Lower lobe of right lung (tissue), 2 donors: ENCODE results near the gene LSP1. TPM values are rescaled to one million over a fixed set of nuclear protein-coding genes. Genes with fewer than 3 reads are reported as not detected.

Source experiments
- ATAC-seq, 2 donors: fragments of 200-7000 bp; cut with Tn5 transposase; one replicate each; pipeline ENCODE4 v1.9.1; 2020 to 2022; ENCODE audit warnings: mild to moderate bottlenecking in 2 of 2, moderate library complexity in 2 of 2
- DNase-seq: peaks from one replicate; pipeline ENCODE4 v3.0.0-alpha.2; 2020
- H3K27ac ChIP-seq: fragments of 200-600 bp; one replicate; pipeline ENCODE4 v1.8.0; 2022
- H3K27me3 ChIP-seq: fragments of 200-600 bp; one replicate; pipeline ENCODE4 v1.8.0; 2022; ENCODE audit warnings: low read depth
- H3K36me3 ChIP-seq: fragments of 200-600 bp; one replicate; pipeline ENCODE4 v1.8.0; 2022; ENCODE audit warnings: mild to moderate bottlenecking
- H3K4me1 ChIP-seq: fragments of 200-600 bp; one replicate; pipeline ENCODE4 v1.8.0; 2022
- H3K4me3 ChIP-seq: fragments of 200-600 bp; one replicate; pipeline ENCODE4 v1.8.0; 2022; ENCODE audit warnings: mild to moderate bottlenecking
- H3K9me3 ChIP-seq: fragments of 200-600 bp; one replicate; pipeline ENCODE4 v1.8.0; 2022
- CTCF ChIP-seq: fragments of 200-600 bp; IDR thresholded peaks from one replicate; pipeline ENCODE4 v1.8.0; 2022; ENCODE audit warnings: antibody characterized with exemption, mild to moderate bottlenecking
- intact Hi-C: fragments of 100-400 bp; cut with DNase I; formaldehyde crosslinking; loops from one replicate; pipeline ENCODE4 v1.11.0; 2022
- total RNA-seq: library from RNA; stranded (reverse); fragmentation: NEBNext Ultra II Directional; extraction: Animal tissue kit (Norgen Biotek cat#: 25700); gene quantifications from one replicate; pipeline ENCODE4 v1.2.1, GENCODE V29; 2021
- donor health status: DM: no; HTN: yes; CAD: no; lungs with severe emphysema.

Gene LSP1
- total RNA-seq, 1 donor from 2014 or later = 90.4 TPM

DNA sequence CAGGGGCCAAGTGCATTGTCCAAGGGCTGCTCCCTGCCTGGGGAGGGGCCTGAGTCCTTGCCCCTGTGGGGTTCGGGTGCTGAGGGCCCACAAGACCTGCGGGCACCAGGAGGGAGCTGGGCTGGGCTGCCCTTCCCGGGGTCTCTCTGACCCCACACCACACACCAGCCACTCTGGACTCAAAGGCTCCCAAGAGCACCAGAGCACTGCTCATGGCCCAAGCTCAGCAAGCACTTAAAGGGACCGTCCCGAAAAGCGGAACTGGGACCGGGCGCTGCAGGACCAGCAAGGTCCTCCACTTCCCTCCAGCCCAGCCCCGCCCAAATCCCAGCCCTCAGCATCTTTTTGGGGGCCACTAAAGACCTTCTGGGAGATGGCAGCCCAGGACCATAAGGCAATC is 5.3 kb downstream of the LSP1 start:
- H3K4me1 ChIP-seq = peaks cover 4% of the 10 kb centered on the region
- ATAC-seq = no peak
- H3K9me3 ChIP-seq = no peaks in the 10 kb centered on the region
- H3K4me3 ChIP-seq = no peak overlapping the region
- H3K27ac ChIP-seq = no peak overlapping the region
- peak; percentile 72 for DNase-seq
- intact Hi-C loops = no loop called here
- H3K27me3 ChIP-seq = no peaks in the 10 kb centered on the region
- H3K36me3 ChIP-seq = no peaks in the 10 kb centered on the region
- no peak for TF ChIP-seq CTCF

DNA sequence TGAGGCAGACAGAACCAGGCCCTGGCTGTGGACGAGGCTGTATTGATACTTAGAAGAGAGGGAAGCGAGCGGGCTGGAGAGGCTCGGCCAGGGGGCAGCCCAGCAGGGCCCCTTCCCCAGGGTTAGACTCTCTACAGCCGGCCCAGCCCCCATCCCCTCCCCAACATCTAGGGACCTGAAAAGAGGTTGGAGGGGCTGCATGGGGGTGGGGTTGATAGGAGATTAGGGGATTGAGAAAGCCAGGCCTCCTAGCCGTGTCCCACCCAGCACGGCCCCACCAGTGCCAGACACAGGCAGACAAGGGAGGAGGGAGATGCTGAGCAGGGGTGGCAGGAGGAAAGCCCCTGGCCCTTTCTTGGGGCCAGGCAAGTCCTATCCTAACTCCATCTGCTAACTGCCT is 5.7 kb downstream of the LSP1 start:
- peaks cover 8% of the 10 kb centered on the region for H3K4me1 ChIP-seq
- H3K9me3 ChIP-seq = no peaks in the 10 kb centered on the region
- no peak for TF ChIP-seq CTCF
- H3K36me3 ChIP-seq = no peaks in the 10 kb centered on the region
- no peak overlapping the region for H3K27ac ChIP-seq
- no peaks in the 10 kb centered on the region for H3K27me3 ChIP-seq
- DNase-seq (no peak), ATAC-seq (no peak)
- H3K4me3 ChIP-seq = no peak overlapping the region
- intact Hi-C loops = no loop called here

GRCh38 chr11:1859004-1859403 is 6.1 kb downstream of the LSP1 start:
- intact Hi-C loops = no loop called here

DNA sequence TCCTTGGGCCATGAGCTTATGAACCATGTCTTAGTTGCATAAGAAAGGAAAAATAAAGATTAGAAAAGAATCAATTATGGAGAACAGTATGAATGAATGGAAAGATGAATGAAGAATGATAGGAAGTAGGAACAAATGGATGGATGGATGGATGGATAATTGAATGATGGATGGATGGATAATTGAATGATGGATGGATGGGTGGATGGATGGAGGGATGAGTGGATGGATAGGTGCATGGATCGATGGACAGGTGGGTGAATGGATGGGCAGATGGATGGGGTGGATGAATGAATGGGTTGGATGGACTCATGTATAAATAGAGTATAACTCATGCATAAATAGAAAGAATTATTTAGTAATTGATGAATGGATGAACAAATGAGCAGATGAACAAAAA is 7.2 kb downstream of the LSP1 start:
- H3K4me1 ChIP-seq = peaks cover 22% of the 10 kb centered on the region
- no peak for TF ChIP-seq CTCF
- ATAC-seq (no peak), DNase-seq (no peak)
- H3K4me3 ChIP-seq = no peak overlapping the region
- no peaks in the 10 kb centered on the region for H3K27me3 ChIP-seq
- H3K27ac ChIP-seq = no peak overlapping the region
- H3K36me3 ChIP-seq = no peaks in the 10 kb centered on the region
- H3K9me3 ChIP-seq = no peaks in the 10 kb centered on the region
- intact Hi-C loops = no loop called here

More at GRCh38 chr11:1859004-1859403, 6.1 kb downstream of the LSP1 start:
- Histone ChIP-seq H3K9me3 (no peaks in the 10 kb centered on the region), H3K36me3 (no peaks in the 10 kb centered on the region), H3K27ac (no peak overlapping the region), H3K4me3 (no peak overlapping the region), H3K4me1 (peaks cover 11% of the 10 kb centered on the region), H3K27me3 (no peaks in the 10 kb centered on the region)
- ATAC-seq (no peak), DNase-seq (no peak)
- TF ChIP-seq CTCF = no peak

- DNase-seq (no peak), ATAC-seq (no peak)
- TF ChIP-seq CTCF = no peak
- H3K9me3 ChIP-seq = no peaks in the 10 kb centered on the region
- no peaks in the 10 kb centered on the region for H3K27me3 ChIP-seq
- no peak overlapping the region for H3K4me3 ChIP-seq
- H3K4me1 ChIP-seq = peaks cover 30% of the 10 kb centered on the region
- no peak overlapping the region for H3K27ac ChIP-seq
- H3K36me3 ChIP-seq = no peaks in the 10 kb centered on the region
- intact Hi-C loops = no loop called here
Observed at GRCh38 chr11:1861435-1862411, 8.8 kb downstream of the LSP1 start.
